Thyroid gland (tissue), 4 donors: Measurements from ENCODE around the gene STRA8.

ENCODE experiments used
- CTCF ChIP-seq, 6 experiments: fragments of 200-600 bp in 3 of 6; fragments of 450-650 bp in 3 of 6; sonication (generic) in 3 of 6; IDR thresholded peaks; one replicate each; pipeline ENCODE4 v1.5.1; 2016 to 2019; ENCODE audit warnings: antibody characterized with exemption in 6 of 6, mild to moderate bottlenecking in 2 of 6, inconsistent platforms in 1 of 6, moderate library complexity in 1 of 6
- POLR2A ChIP-seq, 2 donors: fragments of 450-650 bp; IDR thresholded peaks; one replicate each; pipeline ENCODE4 v1.6.1; 2017; ENCODE audit warnings: antibody characterized with exemption in 2 of 2, mild to moderate bottlenecking in 2 of 2, moderate library complexity in 1 of 2

- no peak for TF ChIP-seq POLR2A (IDR thresholded peaks at IDR 0.05)
- TF ChIP-seq CTCF (IDR thresholded peaks at IDR 0.05), result no peak
Observed at GRCh38 chr7:135262623-135263320, 29.1 kb downstream of the STRA8 start.
